Stimulated activated naive CD8-positive, alpha-beta T cell treated with anti-CD3 and anti-CD28 coated beads, Interleukin-15, Interleukin-2, amounts not matched to agents 100 ng/mL and 50 ng/mL, for 24 hours (primary cell): ENCODE results near the gene ABCB9.

Experiments used
- H3K27ac Mint-ChIP-seq: one replicate; pipeline ENCODE4 v1.8.0; 2021; ENCODE audit warnings: mild to moderate bottlenecking, mixed read lengths
- H3K27me3 Mint-ChIP-seq: one replicate; pipeline ENCODE4 v1.8.0; 2021; ENCODE audit warnings: mixed read lengths
- H3K36me3 Mint-ChIP-seq: one replicate; pipeline ENCODE4 v1.8.0; 2021; ENCODE audit warnings: low read depth, mixed read lengths
- H3K4me1 Mint-ChIP-seq: one replicate; pipeline ENCODE4 v1.8.0; 2021; ENCODE audit warnings: low read depth, mixed read lengths
- H3K4me3 Mint-ChIP-seq: one replicate; pipeline ENCODE4 v1.8.0; 2021; ENCODE audit warnings: mild to moderate bottlenecking, mixed read lengths
- H3K9me3 Mint-ChIP-seq: one replicate; pipeline ENCODE4 v1.8.0; 2021; ENCODE audit warnings: mixed read lengths

The ABCB9 gene

GRCh38 chr12:122980183-122981035 lies 14.1 kb upstream of the ABCB9 start, which contains the start of gene ARL6IP4:
ARL6IP4 (plus strand) TSS chr12:122980681; CDS start chr12:122981140, 459 bp downstream.
- H3K36me3 Mint-ChIP-seq: peaks cover 17% of the 10 kb centered on the region
- peaks cover 64% of the 10 kb centered on the region for H3K4me1 Mint-ChIP-seq
- peak within 1 kb of the TSS; percentile 91 for H3K4me3 Mint-ChIP-seq
- H3K9me3 Mint-ChIP-seq: no peaks in the 10 kb centered on the region
- peak within 1 kb of the TSS; percentile 89 for H3K27ac Mint-ChIP-seq
- no peaks in the 10 kb centered on the region for H3K27me3 Mint-ChIP-seq

- Mint-ChIP-seq H3K9me3 (no peaks in the 10 kb centered on the region), H3K4me1 (peaks cover 60% of the 10 kb centered on the region), H3K36me3 (peaks cover 15% of the 10 kb centered on the region), H3K27me3 (no peaks in the 10 kb centered on the region), H3K4me3 (peak overlapping the region; percentile 86), H3K27ac (peak overlapping the region; percentile 89)
Measured at GRCh38 chr12:122979908-122980182, 13.6 kb upstream of the ABCB9 start.

- H3K9me3 Mint-ChIP-seq: no peaks in the 10 kb centered on the region
- peak overlapping the region; percentile 61 for H3K27ac Mint-ChIP-seq
- H3K36me3 Mint-ChIP-seq: peaks cover 14% of the 10 kb centered on the region
- peaks cover 57% of the 10 kb centered on the region for H3K4me1 Mint-ChIP-seq
- H3K4me3 Mint-ChIP-seq: peak overlapping the region; percentile 86
- no peaks in the 10 kb centered on the region for H3K27me3 Mint-ChIP-seq
Measured at GRCh38 chr12:122979001-122979907, 13.0 kb upstream of the ABCB9 start.

- no peak overlapping the region for H3K27ac Mint-ChIP-seq
- no peak overlapping the region for H3K4me3 Mint-ChIP-seq
- H3K27me3 Mint-ChIP-seq: no peaks in the 10 kb centered on the region
- H3K36me3 Mint-ChIP-seq: peaks cover 14% of the 10 kb centered on the region
- no peaks in the 10 kb centered on the region for H3K9me3 Mint-ChIP-seq
- peaks cover 54% of the 10 kb centered on the region for H3K4me1 Mint-ChIP-seq
Measured at GRCh38 chr12:122978507-122978955, 12.3 kb upstream of the ABCB9 start.

- no peak overlapping the region for H3K27ac Mint-ChIP-seq
- peaks cover 9% of the 10 kb centered on the region for H3K36me3 Mint-ChIP-seq
- H3K4me1 Mint-ChIP-seq: peaks cover 46% of the 10 kb centered on the region
- no peaks in the 10 kb centered on the region for H3K27me3 Mint-ChIP-seq
- H3K4me3 Mint-ChIP-seq: no peak overlapping the region
- H3K9me3 Mint-ChIP-seq: no peaks in the 10 kb centered on the region
Measured at GRCh38 chr12:122977655-122978392, 11.6 kb upstream of the ABCB9 start.

- H3K9me3 Mint-ChIP-seq: no peaks in the 10 kb centered on the region
- H3K4me1 Mint-ChIP-seq: peaks cover 40% of the 10 kb centered on the region
- H3K27ac Mint-ChIP-seq: no peak overlapping the region
- H3K27me3 Mint-ChIP-seq: no peaks in the 10 kb centered on the region
- peaks cover 7% of the 10 kb centered on the region for H3K36me3 Mint-ChIP-seq
- peak overlapping the region; percentile 13 for H3K4me3 Mint-ChIP-seq
Measured at GRCh38 chr12:122977153-122977552, 10.9 kb upstream of the ABCB9 start.

DNA sequence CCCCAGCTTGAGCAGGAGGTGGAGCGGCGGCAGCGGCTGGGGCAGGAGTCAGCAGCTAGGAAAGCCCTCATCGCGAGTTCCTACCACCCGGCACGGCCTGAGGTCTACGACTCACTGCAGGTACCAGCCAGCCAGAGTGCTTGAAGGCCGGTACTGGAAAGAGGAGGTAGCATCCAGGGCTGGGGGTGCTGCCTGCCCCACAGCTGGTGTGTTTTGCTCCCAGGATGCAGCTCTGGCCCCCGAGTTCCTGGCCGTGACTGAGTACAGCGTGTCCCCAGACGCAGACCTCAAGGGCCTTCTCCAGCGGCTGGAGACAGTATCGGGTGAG lies 10.3 kb upstream of the ABCB9 start:
- Mint-ChIP-seq H3K4me1 (peaks cover 34% of the 10 kb centered on the region), H3K27ac (no peak overlapping the region), H3K36me3 (peaks cover 2% of the 10 kb centered on the region), H3K4me3 (peak overlapping the region; percentile 95), H3K9me3 (no peaks in the 10 kb centered on the region), H3K27me3 (no peaks in the 10 kb centered on the region)

DNA sequence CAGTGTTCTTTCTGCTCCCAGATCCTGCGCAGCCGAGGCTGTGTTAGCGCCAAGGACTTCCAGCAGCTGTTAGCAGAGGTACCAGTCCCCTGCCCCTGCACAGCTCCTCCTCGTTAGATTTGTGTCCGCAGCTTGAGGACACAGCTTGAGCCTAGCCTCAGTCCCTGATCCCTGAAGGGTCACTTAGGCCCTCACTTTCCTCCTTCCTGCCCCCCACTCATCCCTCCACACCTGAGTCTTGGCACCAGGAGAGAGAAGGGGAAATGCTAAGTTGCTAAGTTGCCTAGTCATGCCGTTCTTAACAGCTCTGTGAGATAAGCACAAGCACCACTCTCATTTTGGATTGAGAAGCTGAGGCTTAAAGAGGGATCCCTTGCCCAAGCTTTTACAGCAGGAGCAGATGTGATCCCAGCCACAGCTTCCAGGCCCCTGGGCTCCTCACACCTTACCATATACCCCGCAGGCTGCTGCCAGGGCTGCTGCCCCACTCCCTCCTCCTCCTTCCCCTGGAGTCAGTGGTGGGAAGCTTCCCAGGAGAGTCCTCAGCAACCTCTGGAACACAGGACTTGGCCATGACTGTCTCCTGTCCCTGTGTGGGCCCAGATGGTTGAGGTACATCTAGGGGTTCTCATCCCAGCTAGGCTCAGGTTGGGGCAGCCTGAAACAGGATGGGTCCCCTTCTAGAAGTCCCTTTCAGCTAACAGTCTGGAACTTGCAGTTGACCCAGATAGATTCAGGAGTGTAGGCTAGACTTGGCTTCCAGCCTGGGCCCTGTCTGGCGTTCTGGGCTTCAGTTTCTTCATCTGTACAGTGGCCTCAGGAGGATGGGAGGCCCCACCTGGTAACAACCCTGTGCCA lies 9.8 kb upstream of the ABCB9 start:
- Mint-ChIP-seq H3K9me3 (no peaks in the 10 kb centered on the region), H3K36me3 (no peaks in the 10 kb centered on the region), H3K27me3 (no peaks in the 10 kb centered on the region), H3K27ac (peak overlapping the region; percentile 99), H3K4me1 (peaks cover 32% of the 10 kb centered on the region), H3K4me3 (peak overlapping the region; percentile 95)

- Mint-ChIP-seq H3K4me1 (peaks cover 31% of the 10 kb centered on the region), H3K36me3 (no peaks in the 10 kb centered on the region), H3K27me3 (no peaks in the 10 kb centered on the region), H3K27ac (peak within 1 kb of the TSS; percentile 99), H3K4me3 (peak within 1 kb of the TSS; percentile 95), H3K9me3 (no peaks in the 10 kb centered on the region)
Measured at GRCh38 chr12:122974892-122975789, 8.9 kb upstream of the ABCB9 start, which contains the start of gene OGFOD2. OGFOD2 (plus strand) TSS chr12:122975244; CDS start chr12:122975252, 8 bp downstream.

DNA sequence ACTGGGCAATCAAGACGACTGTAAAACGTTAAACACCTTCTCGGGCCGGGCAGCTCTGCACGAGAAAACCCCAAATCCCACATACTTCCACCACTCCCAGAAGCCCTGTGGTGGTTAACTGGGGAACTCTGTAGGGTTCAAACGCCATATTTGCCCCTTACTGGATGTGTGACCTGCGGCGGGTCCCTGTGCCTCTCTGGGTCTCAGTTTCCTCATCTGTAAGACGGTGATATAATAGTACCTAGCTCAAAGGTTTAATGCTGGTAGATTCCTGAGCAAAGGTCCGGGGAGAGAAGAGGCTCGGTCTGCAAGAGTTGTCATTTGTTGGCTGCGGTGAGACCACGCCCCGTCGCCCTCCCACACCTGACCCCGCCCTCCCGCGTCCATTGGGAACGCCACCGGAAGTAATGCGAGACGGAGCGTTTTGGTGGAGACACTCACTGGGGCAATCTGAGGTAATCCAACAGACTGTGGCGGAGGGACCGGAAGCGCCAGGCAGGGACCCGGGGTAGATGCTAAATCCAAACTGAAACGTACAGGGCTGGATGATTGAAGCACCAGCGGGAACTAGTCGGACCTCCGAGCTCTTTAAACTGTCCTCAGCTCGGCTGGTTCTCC lies 8.1 kb upstream of the ABCB9 start:
- Mint-ChIP-seq H3K36me3 (no peaks in the 10 kb centered on the region), H3K27ac (peak overlapping the region; percentile 99), H3K4me3 (peak overlapping the region; percentile 95), H3K9me3 (no peaks in the 10 kb centered on the region), H3K27me3 (no peaks in the 10 kb centered on the region), H3K4me1 (peaks cover 24% of the 10 kb centered on the region)

- Mint-ChIP-seq H3K9me3 (no peaks in the 10 kb centered on the region), H3K4me3 (no peak overlapping the region), H3K27me3 (no peaks in the 10 kb centered on the region), H3K36me3 (no peaks in the 10 kb centered on the region), H3K4me1 (peaks cover 10% of the 10 kb centered on the region), H3K27ac (no peak overlapping the region)
Measured at GRCh38 chr12:122969676-122970075, 3.4 kb upstream of the ABCB9 start.

DNA sequence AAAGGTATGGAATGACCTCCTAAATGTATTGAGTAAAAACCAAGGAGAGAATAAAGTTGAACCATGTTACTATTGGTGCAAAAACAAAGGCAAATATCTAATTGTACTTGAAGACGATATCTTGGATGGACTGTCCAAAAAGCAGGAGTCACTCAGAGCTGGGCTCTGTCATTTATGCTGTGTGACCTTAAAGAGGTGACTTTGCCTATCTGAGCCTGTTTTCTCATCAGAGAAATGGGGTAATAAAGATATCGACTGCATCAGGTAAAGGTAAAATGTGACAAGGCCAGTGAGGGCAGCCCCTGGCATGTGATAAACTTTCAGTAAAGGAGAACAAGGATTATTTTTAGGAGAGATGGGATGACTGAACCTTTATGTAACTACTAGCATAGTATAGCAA lies 1.8 kb upstream of the ABCB9 start:
- no peaks in the 10 kb centered on the region for H3K9me3 Mint-ChIP-seq
- H3K36me3 Mint-ChIP-seq: no peaks in the 10 kb centered on the region
- H3K27ac Mint-ChIP-seq: no peak overlapping the region
- H3K4me1 Mint-ChIP-seq: peaks cover 3% of the 10 kb centered on the region
- H3K4me3 Mint-ChIP-seq: no peak overlapping the region
- H3K27me3 Mint-ChIP-seq: no peaks in the 10 kb centered on the region
